ENCODE results near the gene DLEC1.

DNA sequence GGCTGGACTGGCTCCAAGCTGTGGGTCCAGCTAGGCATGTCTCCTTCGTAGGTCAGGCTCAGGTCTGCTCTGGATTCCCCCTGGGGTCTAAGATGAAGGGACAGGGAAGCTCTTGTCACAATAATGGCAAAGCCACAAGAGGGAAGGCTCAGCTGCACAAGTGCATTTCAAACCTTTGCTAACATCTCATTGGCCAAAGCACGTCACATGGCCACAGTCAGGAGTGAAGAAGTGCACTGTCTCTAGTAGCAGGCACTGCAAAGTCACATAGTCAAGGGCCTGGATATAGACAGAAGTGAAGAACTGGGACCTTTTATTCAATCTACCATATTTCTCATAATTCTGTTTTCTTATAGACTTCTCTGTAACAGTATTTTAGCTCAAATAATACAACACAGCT lies 20.1 kb downstream of the DLEC1 start:
- TF ChIP-seq POLR2A (IDR thresholded peaks at IDR 0.05) = no peak
- TF ChIP-seq, protein P1, sequence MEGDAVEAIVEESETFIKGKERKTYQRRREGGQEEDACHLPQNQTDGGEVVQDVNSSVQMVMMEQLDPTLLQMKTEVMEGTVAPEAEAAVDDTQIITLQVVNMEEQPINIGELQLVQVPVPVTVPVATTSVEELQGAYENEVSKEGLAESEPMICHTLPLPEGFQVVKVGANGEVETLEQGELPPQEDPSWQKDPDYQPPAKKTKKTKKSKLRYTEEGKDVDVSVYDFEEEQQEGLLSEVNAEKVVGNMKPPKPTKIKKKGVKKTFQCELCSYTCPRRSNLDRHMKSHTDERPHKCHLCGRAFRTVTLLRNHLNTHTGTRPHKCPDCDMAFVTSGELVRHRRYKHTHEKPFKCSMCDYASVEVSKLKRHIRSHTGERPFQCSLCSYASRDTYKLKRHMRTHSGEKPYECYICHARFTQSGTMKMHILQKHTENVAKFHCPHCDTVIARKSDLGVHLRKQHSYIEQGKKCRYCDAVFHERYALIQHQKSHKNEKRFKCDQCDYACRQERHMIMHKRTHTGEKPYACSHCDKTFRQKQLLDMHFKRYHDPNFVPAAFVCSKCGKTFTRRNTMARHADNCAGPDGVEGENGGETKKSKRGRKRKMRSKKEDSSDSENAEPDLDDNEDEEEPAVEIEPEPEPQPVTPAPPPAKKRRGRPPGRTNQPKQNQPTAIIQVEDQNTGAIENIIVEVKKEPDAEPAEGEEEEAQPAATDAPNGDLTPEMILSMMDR (IDR thresholded peaks at IDR 0.05) = no peak
